ENCODE measurements around the gene ARGFX.

Gene ARGFX

DNA sequence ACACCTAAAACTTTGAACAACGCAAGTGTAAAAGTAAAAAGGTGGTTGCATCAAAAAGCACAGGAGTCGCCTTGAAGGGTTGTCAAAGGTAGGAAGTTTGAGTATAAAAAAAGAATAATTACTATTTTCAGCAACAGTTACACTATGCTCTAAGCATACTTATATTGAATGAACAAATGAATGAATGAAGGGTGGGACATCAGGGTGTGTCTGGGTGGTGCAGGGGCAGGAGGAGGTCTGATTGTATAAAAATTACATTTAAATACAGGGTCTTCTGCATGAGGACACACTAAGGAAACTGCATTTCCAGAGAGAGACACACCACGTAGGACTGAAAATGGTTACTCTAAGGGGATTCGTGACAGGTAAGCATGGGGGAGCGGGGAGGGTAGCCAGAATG lies at the start of gene ARGFX:
ARGFX (plus strand) TSS at position 301 of the 400 bp plus-strand sequence. CDS start 2,765 bp downstream, outside the sequence.
- Histone ChIP-seq H3K27ac (no peak within 1 kb of the TSS), H3K4me3 (no peak within 1 kb of the TSS), H3K27me3 (peaks cover 0 to 3% of the 10 kb centered on the region in 2 donors), H3K9me3 (no peaks in the 10 kb centered on the region), H3K4me1 (no peaks in the 10 kb centered on the region), H3K36me3 (no peaks in the 10 kb centered on the region)
- TF ChIP-seq, protein P1, sequence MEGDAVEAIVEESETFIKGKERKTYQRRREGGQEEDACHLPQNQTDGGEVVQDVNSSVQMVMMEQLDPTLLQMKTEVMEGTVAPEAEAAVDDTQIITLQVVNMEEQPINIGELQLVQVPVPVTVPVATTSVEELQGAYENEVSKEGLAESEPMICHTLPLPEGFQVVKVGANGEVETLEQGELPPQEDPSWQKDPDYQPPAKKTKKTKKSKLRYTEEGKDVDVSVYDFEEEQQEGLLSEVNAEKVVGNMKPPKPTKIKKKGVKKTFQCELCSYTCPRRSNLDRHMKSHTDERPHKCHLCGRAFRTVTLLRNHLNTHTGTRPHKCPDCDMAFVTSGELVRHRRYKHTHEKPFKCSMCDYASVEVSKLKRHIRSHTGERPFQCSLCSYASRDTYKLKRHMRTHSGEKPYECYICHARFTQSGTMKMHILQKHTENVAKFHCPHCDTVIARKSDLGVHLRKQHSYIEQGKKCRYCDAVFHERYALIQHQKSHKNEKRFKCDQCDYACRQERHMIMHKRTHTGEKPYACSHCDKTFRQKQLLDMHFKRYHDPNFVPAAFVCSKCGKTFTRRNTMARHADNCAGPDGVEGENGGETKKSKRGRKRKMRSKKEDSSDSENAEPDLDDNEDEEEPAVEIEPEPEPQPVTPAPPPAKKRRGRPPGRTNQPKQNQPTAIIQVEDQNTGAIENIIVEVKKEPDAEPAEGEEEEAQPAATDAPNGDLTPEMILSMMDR (IDR thresholded peaks at IDR 0.05): no peak
- no peak for DNase-seq
- intact Hi-C loops (cut with DNase I; ENCODE audit: low total_unique reads): no loop called here

DNA sequence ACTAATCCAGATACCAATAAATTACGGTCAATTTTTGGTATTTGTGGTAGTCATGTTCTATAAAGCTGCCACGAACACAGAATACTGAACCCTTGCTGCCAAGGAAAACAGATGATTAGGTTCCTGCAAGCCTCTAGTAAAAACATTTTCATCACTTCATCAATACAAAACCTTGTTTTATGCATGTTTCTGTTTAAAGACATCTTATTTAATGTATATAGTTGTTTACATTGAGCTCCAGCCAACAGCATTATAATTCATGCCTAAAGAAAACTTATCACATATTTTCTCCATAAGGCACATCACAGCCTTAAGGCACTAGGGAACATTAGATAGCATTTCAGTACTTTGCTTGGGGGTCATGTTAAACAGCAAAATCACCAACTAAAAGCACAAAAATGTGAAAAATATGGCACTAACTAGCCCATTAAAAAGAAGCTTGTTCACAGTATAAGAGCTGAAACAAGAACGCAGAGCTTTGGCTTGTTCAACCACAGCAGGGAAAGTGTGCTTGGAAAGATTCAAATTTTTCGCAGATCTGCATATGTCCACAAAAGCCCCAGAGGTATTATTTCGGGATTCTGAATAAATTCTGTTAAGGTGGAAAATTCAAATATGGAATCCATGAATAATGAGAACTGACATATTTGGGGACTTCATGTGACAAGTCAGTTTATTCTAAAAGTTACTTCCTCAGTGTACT lies 49.6 kb upstream of the ARGFX start:
- intact Hi-C loops (cut with DNase I; ENCODE audit: low total_unique reads): no loop called here
- H3K9me3 ChIP-seq: no peaks in the 10 kb centered on the region
- H3K4me3 ChIP-seq: no peak overlapping the region
- H3K36me3 ChIP-seq: no peaks in the 10 kb centered on the region
- no peaks in the 10 kb centered on the region for H3K4me1 ChIP-seq
- no peak overlapping the region for H3K27ac ChIP-seq
- TF ChIP-seq, protein P1 (IDR thresholded peaks at IDR 0.05): no peak
- DNase-seq: no peak
- no peaks in the 10 kb centered on the region for H3K27me3 ChIP-seq

DNA sequence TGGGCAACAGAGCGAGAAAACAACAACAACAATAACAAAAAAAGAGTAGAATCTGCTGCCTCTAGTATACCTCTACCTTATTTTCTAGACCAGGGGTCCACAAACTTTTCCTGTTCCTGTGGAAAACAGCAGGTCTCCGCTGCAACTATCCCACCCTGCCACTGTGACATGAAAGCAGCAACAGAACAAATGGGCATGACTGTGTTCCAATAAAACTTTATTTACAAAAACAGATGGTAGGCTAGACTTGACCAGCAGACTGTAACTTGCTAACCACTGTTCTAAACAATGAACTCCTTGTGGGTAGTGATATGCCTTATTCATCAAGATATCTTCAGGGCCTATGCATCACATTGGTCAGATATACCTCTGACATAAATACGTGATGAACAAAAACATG lies 47.2 kb upstream of the ARGFX start:
- H3K27me3 ChIP-seq: no peaks in the 10 kb centered on the region
- no peaks in the 10 kb centered on the region for H3K4me1 ChIP-seq
- H3K4me3 ChIP-seq: no peak overlapping the region
- H3K9me3 ChIP-seq: no peaks in the 10 kb centered on the region
- no peak overlapping the region for H3K27ac ChIP-seq
- no peak for DNase-seq
- H3K36me3 ChIP-seq: no peaks in the 10 kb centered on the region
- TF ChIP-seq, protein P1 (IDR thresholded peaks at IDR 0.05): no peak
- intact Hi-C loops (cut with DNase I; ENCODE audit: low total_unique reads): no loop called here

DNA sequence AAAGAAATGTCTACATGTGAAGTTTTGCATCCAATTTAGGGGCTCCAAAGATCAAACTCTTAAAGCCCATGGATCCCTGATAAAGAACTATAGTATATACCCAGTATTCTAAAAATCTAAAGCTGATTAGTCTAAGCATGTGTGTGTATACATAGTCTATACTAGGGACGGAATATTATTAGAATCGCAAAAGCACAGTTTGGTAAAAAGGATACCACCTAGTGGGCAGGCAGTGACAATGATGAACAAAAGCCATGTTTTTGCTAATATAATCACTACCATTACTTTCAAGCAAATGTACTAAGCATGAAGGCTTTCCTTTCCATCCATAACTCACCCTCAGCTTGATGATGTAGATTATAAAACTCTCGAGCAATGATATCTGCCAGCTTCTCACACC lies 38.4 kb upstream of the ARGFX start:
- TF ChIP-seq, protein P1 (IDR thresholded peaks at IDR 0.05): no peak
- intact Hi-C loops (cut with DNase I; ENCODE audit: low total_unique reads): no loop called here
- H3K36me3 ChIP-seq: no peaks in the 10 kb centered on the region
- no peaks in the 10 kb centered on the region for H3K4me1 ChIP-seq
- H3K9me3 ChIP-seq: no peaks in the 10 kb centered on the region
- H3K4me3 ChIP-seq: no peak overlapping the region
- H3K27me3 ChIP-seq: no peaks in the 10 kb centered on the region
- H3K27ac ChIP-seq: no peak overlapping the region
- DNase-seq: no peak

DNA sequence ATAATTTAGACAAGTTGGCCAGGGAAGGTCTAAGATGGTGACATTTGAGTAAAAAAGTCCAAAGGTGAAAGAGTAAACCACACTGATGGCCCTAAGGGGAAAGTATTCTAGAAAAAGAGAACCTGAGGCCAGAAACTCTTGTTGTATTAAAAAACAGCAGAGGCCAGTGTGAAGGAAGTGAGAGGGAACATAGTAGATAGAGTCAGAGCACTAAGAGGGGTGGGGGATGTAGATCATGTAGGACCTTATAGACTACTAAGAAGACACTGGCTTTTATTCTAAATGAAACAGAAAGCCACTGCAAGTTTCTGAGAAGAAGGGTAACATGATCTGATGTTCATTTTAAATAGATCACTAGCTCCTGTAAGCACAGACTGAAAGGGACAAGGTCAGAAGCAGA lies 36.5 kb upstream of the ARGFX start:
- intact Hi-C loops (cut with DNase I; ENCODE audit: low total_unique reads): no loop called here
- TF ChIP-seq, protein P1 (IDR thresholded peaks at IDR 0.05): no peak
- Histone ChIP-seq H3K27me3 (no peaks in the 10 kb centered on the region), H3K9me3 (no peaks in the 10 kb centered on the region), H3K4me1 (no peaks in the 10 kb centered on the region), H3K27ac (no peak overlapping the region), H3K36me3 (no peaks in the 10 kb centered on the region), H3K4me3 (no peak overlapping the region)
- no peak for DNase-seq

All from tibial artery (tissue), 4 donors.